Esophagus (tissue), 2 donors: ENCODE results near the gene ATG14. TPM values are rescaled to one million over a fixed set of nuclear protein-coding genes. Genes with fewer than 3 reads are reported as not detected.

ENCODE experiments used
- H3K27ac ChIP-seq, 2 donors: one replicate each; pipeline ENCODE4 v1.5.1; 2013; ENCODE audit warnings: low read depth in 2 of 2, mild to moderate bottlenecking in 2 of 2, inconsistent platforms in 1 of 2, low read length in 1 of 2, moderate library complexity in 1 of 2
- H3K27me3 ChIP-seq, 2 donors: one replicate each; pipeline ENCODE4 v1.6.1; 2013; ENCODE audit warnings: low read length in 2 of 2, control low read depth in 1 of 2, mild to moderate bottlenecking in 1 of 2; ENCODE audit not compliant: insufficient read depth in 2 of 2, control insufficient read depth in 1 of 2
- H3K36me3 ChIP-seq, 2 donors: one replicate each; pipeline ENCODE4 v1.6.1; 2013; ENCODE audit warnings: low read length in 1 of 2; ENCODE audit not compliant: control insufficient read depth in 2 of 2, insufficient read depth in 2 of 2
- H3K4me1 ChIP-seq, 2 donors: one replicate each; pipeline ENCODE4 v1.6.1; 2013; ENCODE audit warnings: low read length in 1 of 2; ENCODE audit not compliant: control insufficient read depth in 2 of 2, insufficient read depth in 2 of 2
- H3K4me3 ChIP-seq, 2 donors: one replicate each; pipeline ENCODE4 v1.5.1; 2013; ENCODE audit warnings: low read length in 2 of 2, mild to moderate bottlenecking in 2 of 2, low read depth in 1 of 2, moderate library complexity in 1 of 2
- H3K9me3 ChIP-seq, 2 donors: one replicate each; pipeline ENCODE4 v1.6.1; 2013; ENCODE audit warnings: mild to moderate bottlenecking in 2 of 2, low read depth in 1 of 2, low read length in 1 of 2, moderate library complexity in 1 of 2; ENCODE audit not compliant: control insufficient read depth in 2 of 2, insufficient read depth in 1 of 2
- WGBS, 2 donors: extraction: QIAGEN DNeasy Blood & Tissue Kit; methylation state at CpG; one replicate each; pipeline ENCODE4 v1.1.7; 2013; 5-methylcytosine and 5-hydroxymethylcytosine counted together
- polyA plus RNA-seq, 2 donors: library from polyadenylated mRNA; stranded (reverse); fragments of 200-250 nt; gene quantifications; one replicate each; pipeline ENCODE4 v1.2.3, GENCODE V29; 2013
- donor health status: healthy with polysubstance abuse.
- donor health status: Bipolar disorder and iron deficiency.

Gene ATG14
- polyA plus RNA-seq, 2 donors = 4.2 to 5.8 TPM

- Histone ChIP-seq H3K4me1 (no peaks in the 10 kb centered on the region), H3K9me3 (no peaks in the 10 kb centered on the region), H3K27ac (no peak overlapping the region), H3K27me3 (no peaks in the 10 kb centered on the region), H3K36me3 (no peaks in the 10 kb centered on the region), H3K4me3 (no peak overlapping the region)
- 88 to 90% methylated on average over 6 of the region's 6 CpGs for WGBS, 2 donors
Observed at GRCh38 chr14:55401751-55402150, 9.9 kb downstream of the ATG14 start.

DNA sequence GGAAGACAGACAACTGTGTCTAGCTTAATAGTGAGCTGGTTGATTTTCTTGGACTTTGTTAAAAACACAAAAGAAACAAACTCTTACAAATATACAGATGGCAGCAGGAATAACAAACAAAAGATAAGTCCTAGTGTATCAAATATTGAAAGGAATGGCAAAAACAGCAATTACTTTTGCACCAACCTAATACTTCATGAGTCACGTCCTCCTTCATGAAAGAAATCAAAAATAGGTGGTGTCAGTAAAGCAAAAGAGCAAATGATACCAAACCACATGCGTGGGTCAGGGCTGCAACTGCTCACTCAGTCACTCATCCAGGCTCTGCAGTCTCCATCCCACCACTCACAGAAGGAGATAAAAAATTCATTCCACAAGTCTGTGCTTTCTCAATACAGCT is 11.8 kb downstream of the ATG14 start:
- no peaks in the 10 kb centered on the region for H3K27me3 ChIP-seq
- H3K36me3 ChIP-seq = peaks cover 0 to 3% of the 10 kb centered on the region in 2 donors
- H3K4me1 ChIP-seq = no peaks in the 10 kb centered on the region
- 67 to 75% methylated on average over 2 of the region's 2 CpGs for WGBS, 2 donors
- H3K9me3 ChIP-seq = no peaks in the 10 kb centered on the region
- no peak overlapping the region for H3K27ac ChIP-seq
- H3K4me3 ChIP-seq = no peak overlapping the region

DNA sequence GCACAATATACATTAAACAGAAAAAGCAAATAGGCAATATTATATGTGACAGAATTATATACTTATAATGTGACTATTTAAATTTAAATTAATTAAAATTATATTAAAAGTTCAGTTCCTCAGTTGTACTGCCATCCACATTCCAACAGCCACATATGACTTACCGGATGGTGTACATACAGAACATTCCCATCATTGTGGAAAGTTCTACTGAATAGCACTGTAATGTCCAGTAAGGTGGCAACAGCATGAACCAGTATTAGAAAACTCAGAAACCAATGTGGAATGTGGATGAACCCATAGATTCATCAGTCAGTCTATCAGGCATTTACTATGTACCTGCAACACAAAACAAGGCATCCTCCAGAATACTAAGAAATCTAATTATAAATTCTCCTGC is 12.4 kb downstream of the ATG14 start:
- Histone ChIP-seq H3K4me3 (no peak overlapping the region), H3K4me1 (no peaks in the 10 kb centered on the region), H3K36me3 (peaks cover 0 to 3% of the 10 kb centered on the region in 2 donors), H3K9me3 (no peaks in the 10 kb centered on the region), H3K27ac (no peak overlapping the region), H3K27me3 (no peaks in the 10 kb centered on the region)
- 90 to 96% methylated on average over 1 of the region's 1 CpG for WGBS, 2 donors

GRCh38 chr14:55398679-55399078 is 13.0 kb downstream of the ATG14 start:
- H3K4me3 ChIP-seq = no peak overlapping the region
- H3K4me1 ChIP-seq = no peaks in the 10 kb centered on the region
- WGBS, 2 donors = 77 to 82% methylated on average over 5 of the region's 5 CpGs
- H3K36me3 ChIP-seq = peaks cover 0 to 3% of the 10 kb centered on the region in 2 donors
- H3K27me3 ChIP-seq = no peaks in the 10 kb centered on the region
- H3K9me3 ChIP-seq = no peaks in the 10 kb centered on the region
- H3K27ac ChIP-seq = no peak overlapping the region

GRCh38 chr14:55389330-55389729 is 22.3 kb downstream of the ATG14 start:
- H3K27me3 ChIP-seq = no peaks in the 10 kb centered on the region
- WGBS, 2 donors = 74 to 77% methylated on average over 4 of the region's 4 CpGs
- H3K9me3 ChIP-seq = no peaks in the 10 kb centered on the region
- H3K4me3 ChIP-seq = no peak overlapping the region
- no peaks in the 10 kb centered on the region for H3K36me3 ChIP-seq
- H3K27ac ChIP-seq = no peak overlapping the region
- H3K4me1 ChIP-seq = no peaks in the 10 kb centered on the region

DNA sequence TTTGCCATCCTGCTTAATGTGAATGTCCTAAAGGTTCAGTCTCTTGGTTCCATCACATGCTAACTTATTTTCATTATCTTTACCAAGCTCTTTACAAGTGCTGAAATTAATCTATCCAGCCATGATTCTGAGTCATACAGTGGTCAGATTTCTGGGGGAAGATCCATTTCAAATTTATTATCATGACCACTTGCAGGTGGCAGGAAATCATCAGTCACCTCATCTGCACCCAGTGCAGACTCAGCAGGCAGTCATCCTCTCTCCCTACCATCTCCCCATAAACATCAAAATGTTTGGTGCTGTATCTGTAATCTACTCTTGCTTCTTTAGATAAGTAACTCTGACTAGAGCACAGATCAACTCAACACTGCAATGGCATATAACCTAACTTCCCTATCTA is 23.5 kb downstream of the ATG14 start:
- H3K4me1 ChIP-seq = no peaks in the 10 kb centered on the region
- H3K27me3 ChIP-seq = no peaks in the 10 kb centered on the region
- no peaks in the 10 kb centered on the region for H3K36me3 ChIP-seq
- no peak overlapping the region for H3K4me3 ChIP-seq
- no peaks in the 10 kb centered on the region for H3K9me3 ChIP-seq
- H3K27ac ChIP-seq = no peak overlapping the region

DNA sequence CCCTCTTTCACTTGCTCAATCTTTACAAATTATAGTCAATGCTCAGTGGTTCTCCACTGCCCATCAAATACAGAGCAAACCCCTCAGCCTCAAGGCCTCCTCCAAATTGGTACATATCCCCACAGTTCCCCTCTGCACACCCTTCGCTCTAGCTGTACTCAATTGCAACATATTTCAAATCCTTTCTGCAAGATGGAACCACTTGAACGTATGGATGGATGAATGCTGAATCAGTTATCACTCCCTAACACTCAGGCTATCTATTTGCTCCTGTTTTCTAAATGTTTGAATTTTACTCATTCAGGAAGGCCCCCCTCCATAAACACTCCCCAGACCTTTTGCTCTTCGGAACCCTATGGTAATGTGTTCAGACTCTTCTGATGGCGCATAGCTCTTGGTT is 24.5 kb downstream of the ATG14 start:
- Histone ChIP-seq H3K9me3 (no peaks in the 10 kb centered on the region), H3K27ac (no peak overlapping the region), H3K4me3 (no peak overlapping the region), H3K27me3 (no peaks in the 10 kb centered on the region), H3K4me1 (no peaks in the 10 kb centered on the region), H3K36me3 (no peaks in the 10 kb centered on the region)
- 96 to 99% methylated on average over 4 of the region's 4 CpGs for WGBS, 2 donors

- Histone ChIP-seq H3K4me3 (no peak overlapping the region), H3K4me1 (no peaks in the 10 kb centered on the region), H3K36me3 (peaks cover 2 to 6% of the 10 kb centered on the region in 2 donors), H3K27me3 (no peaks in the 10 kb centered on the region), H3K9me3 (no peaks in the 10 kb centered on the region), H3K27ac (no peak overlapping the region)
- WGBS, 2 donors = 66 to 78% methylated on average over 6 of the region's 6 CpGs
Observed at GRCh38 chr14:55386037-55386808, 25.4 kb downstream of the ATG14 start.

DNA sequence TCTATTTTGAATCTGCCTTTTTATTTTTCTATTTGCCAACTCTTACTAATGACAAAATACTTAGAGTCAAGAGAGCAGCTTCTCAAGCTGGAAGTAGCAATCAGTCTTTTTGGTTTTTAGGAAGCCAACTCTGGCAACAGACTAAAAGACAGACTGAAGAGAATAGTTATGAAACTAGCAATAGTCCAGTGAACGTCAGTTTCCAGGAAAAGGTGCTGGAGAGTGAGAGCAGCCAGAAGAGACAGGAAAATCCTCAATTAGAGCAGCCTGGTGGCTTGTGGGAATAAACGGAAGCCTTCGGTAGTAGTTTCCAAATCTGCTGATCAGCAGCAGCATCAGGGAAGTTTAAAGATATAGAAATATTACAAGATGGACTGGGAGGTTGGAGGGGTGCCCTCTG is 27.1 kb downstream of the ATG14 start:
- Histone ChIP-seq H3K27ac (no peak overlapping the region), H3K4me1 (no peaks in the 10 kb centered on the region), H3K27me3 (no peaks in the 10 kb centered on the region), H3K4me3 (no peak overlapping the region), H3K9me3 (no peaks in the 10 kb centered on the region), H3K36me3 (peaks cover 5 to 6% of the 10 kb centered on the region in 2 donors)
- WGBS, 2 donors = 81% methylated on average over 3 of the region's 3 CpGs

- peaks cover 5 to 6% of the 10 kb centered on the region in 2 donors for H3K36me3 ChIP-seq
Observed at GRCh38 chr14:55383541-55384140, 28.0 kb downstream of the ATG14 start.

More at GRCh38 chr14:55383541-55384140, 28.0 kb downstream of the ATG14 start:
- H3K27ac ChIP-seq = no peak overlapping the region
- H3K27me3 ChIP-seq = no peaks in the 10 kb centered on the region
- no peaks in the 10 kb centered on the region for H3K4me1 ChIP-seq
- WGBS, 2 donors = 80 to 82% methylated on average over 5 of the region's 5 CpGs
- H3K9me3 ChIP-seq = no peaks in the 10 kb centered on the region
- H3K4me3 ChIP-seq = no peak overlapping the region
